LoVo (cell line): Measurements from ENCODE around the gene PLXND1.
"Not testable (repeated sequence)": the region's sequence is repeated elsewhere in the genome, so short reads cannot be mapped to it uniquely, and the experiment has no call there.

Source experiments
- DNase-seq: peaks from one replicate; pipeline ENCODE4 v3.0.0-alpha.2; 2016; ENCODE audit warnings: low spot score

The PLXND1 gene

GRCh38 chr3:129612534-129613366, 6.3 kb upstream of the PLXND1 start:
- DNase-seq = no peak

- DNase-seq = no peak
Measured at GRCh38 chr3:129611812-129612533, 5.5 kb upstream of the PLXND1 start.

DNA sequence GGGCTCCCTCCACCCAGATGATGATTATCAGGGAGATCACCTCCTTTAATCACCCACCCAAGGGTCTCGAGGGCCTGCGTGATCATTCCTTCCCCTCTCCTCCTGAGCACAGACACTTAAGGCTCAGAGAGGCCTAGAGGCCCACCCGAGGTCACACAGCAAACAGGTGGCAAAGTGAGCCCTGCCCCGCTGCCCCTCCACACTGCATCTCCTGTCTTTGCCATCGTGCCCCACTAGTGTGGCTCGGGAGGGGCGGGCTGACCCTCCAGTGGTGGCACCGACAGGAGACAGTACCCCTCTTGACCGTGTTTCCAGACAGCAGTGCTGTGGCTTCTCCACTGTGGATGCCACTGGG, 4.9 kb upstream of the PLXND1 start:
- no peak for DNase-seq

DNA sequence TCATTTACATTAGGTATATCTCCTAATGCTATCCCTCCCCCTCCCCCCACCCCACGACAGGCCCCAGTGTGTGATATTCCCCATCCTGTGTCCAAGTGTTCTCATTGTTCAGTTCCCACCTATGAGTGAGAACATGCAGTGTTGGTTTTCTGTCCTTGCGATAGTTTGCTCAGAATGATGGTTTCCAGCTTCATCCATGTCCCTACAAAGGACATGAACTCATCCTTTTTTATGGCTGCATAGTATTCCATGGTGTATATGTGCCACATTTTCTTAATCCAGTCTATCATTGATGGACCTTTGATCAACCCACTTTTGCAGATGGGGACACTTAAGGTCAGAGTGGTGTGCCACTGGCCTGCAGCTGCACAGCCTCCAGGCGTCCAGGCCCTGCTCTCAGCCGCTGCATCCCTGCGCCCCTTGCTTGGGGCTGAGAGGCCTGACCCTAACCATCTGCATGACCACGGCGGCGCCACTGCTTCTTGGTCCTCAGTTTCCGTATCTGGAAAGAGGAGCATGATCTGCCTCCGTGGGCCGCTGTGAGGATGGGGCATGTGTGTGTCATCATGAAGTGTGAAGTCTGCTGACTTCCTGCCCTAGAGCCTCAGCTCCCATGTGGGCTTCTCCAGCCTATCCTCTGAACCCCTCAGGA, 4.4 kb upstream of the PLXND1 start:
- not testable (repeated sequence) for DNase-seq

GRCh38 chr3:129610276-129610675, 3.8 kb upstream of the PLXND1 start:
- no peak for DNase-seq

- no peak for DNase-seq
Measured at GRCh38 chr3:129609591-129610182, 3.2 kb upstream of the PLXND1 start.

DNA sequence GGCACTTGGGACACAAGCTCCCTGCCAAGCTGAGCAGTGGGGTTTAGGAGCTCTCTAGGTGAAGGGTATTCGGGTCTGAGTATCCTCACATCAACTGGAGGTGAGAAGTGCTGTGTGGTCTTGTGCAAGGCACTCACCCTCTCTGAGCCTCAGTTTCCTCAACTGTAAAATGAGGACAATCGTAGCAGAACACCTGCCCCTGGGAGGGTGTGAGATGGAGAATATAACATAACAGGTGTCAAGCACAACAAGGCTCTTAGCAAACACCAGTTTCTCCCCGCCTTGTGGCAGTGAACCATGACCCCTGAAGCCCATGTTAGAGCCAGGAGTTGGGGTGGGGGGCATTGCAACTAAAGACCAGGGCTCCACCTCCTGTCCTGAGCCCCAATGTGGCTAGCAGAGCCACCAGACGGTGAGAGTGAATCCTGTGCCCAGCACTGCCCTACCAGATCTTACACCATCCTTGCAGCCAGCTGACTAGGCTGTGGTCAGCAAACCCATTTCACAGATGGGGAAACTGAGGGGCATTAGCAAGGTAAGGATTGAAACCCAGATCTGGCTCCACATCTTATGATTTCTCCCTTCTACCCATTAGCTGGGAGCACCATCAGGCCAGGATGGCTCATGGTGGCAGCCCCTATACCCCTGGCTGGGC, 2.6 kb upstream of the PLXND1 start:
- DNase-seq = no peak

DNA sequence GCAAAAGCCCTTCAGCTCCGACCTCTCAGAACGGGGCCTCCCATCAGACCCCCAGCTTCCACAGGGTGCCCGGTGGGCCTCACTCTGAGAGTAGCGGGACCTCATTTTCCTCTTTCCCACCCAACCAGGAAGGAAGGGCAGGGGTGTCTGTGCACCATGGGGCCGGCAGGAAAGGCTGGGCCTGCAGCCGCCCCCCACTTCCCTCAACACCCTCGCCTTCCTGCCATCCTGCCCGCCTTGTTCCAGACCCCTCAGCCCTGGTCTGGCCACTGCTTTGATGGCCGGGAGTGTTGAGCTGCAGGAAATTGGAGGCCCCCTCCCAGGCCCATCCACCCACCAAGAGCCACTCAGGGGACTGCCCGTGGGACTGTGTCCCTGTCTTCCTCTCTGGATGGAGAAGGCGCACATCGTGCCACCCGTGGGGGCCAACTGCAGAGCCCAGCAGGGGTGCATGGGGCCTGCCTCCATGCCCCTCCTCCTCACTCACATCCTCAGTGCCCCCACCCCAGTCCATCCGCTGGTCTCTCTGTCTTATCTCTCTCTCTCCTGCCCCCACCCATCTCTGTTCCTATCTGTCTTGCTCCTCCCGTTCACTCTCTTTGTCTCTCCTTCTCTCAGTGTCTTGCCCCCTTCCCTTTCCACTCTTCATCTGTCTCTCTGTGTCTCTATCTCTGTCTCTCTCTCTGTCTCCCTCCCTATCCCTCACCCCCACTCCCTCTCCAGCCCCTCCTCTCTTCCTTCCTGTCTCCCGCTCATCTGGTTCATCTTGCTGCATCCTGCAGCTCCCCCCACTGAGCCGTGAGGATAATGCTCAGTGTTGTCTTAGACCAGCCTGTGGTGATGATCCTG, 1.8 kb upstream of the PLXND1 start:
- no peak for DNase-seq

DNA sequence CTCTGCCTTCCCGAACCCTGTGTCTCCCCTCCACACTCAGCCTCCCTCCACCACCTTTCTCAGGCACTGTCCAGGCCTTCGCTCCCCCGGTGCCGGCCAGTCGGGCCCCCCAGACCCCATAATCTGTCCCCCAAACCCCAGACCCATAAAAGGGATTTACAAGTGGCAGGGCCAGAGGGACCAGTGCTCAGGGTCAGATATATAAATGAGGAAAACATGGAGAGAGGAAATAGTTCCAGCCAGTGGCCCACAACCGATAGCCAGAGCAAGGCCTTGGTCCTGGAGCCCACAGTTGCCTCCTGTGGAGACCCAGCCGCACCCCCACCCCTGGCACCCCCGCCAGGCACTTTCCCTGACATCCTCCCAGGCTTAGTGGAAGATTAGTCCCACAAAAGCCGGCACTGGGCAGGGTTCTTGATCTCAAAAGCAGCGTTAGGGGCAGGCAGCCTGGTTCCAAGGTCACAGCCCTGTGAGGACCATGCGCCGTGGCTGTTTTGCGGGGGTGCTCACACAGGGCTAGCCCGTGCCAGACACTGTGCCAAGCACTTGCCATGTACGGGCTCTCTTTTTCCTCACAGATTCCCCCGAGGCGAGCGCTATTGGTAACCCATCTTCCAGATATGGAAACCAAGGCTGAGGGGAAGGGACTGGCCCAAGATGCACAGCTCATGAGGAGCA, 1.1 kb upstream of the PLXND1 start:
- DNase-seq = no peak

- peak; percentile 18 for DNase-seq
Measured at GRCh38 chr3:129605922-129606635, 397 bp downstream of the PLXND1 start.

DNA sequence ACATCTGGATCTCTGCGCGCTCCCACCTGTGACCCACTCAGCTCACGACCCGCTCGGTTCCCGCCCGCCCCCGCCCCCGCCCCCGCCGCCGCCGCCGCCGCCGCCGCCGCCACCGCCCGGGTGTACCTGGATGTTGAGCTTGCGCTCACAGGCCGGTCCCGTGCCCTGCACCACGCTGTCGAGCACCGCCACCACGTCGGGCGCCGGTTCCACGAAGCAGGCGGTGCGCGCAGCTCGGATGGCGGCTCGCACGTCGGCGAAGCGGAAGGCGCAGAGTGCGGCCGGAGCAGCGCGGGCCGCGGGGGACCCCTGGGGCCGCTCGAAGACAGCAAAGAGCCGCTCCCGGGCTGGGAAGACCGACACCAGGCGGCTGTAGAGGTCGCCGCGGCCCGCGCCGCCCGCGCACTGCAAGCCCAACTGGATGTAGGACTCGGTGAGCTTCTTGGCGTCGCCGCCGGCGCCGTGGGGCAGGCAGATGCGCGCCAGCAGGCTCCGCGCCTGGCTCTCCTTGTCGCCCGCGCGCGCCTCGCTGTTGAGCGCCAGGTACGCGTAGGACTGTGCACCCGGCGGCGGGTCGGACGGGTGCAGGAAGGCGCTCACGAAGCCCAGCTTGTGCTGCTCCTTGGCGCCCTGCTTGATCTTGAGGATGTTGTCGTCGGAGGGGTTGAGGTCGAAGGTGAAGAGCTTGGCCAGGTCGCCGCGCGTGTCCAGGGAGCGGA, 1.1 kb downstream of the PLXND1 start:
- no peak for DNase-seq

DNA sequence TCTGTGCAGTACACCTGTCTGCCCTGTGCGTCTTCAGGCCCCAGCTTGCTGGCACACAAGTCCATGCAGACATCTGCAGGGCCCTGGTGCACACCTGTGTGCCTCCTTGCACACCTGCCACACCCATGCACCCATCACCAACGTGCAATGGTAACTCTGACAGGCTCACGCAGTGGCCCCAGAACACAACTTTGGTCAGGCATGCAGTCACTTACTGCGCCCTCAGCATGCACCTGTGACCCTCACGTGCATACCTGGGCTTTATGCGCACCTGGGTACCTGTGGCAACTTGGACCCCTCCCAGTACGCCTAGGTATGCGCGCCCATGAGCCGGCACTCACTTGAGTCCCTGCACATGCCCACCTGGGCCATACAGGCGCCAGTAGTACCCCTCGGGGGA, 1.7 kb downstream of the PLXND1 start:
- DNase-seq = no peak

GRCh38 chr3:129603991-129604749, 2.3 kb downstream of the PLXND1 start:
- no peak for DNase-seq

DNA sequence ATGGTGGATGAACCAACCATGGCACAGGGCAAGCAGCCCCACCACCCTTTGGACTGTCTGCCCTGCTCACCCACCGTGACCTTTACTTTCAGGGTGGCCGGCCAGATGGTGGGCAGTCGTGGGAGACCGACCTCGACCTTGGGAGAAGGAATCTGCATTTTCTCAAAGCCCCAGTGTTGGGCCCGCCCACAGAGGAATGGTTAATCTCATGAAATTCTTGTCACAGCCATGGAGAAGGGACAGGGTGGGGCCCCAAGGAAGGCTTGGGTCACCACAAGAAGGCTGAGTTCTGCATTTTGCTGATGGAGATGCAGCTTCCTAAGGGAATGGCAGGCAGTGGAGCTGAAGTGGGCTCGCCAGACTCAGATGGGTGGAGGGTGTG, 2.9 kb downstream of the PLXND1 start:
- no peak for DNase-seq

DNA sequence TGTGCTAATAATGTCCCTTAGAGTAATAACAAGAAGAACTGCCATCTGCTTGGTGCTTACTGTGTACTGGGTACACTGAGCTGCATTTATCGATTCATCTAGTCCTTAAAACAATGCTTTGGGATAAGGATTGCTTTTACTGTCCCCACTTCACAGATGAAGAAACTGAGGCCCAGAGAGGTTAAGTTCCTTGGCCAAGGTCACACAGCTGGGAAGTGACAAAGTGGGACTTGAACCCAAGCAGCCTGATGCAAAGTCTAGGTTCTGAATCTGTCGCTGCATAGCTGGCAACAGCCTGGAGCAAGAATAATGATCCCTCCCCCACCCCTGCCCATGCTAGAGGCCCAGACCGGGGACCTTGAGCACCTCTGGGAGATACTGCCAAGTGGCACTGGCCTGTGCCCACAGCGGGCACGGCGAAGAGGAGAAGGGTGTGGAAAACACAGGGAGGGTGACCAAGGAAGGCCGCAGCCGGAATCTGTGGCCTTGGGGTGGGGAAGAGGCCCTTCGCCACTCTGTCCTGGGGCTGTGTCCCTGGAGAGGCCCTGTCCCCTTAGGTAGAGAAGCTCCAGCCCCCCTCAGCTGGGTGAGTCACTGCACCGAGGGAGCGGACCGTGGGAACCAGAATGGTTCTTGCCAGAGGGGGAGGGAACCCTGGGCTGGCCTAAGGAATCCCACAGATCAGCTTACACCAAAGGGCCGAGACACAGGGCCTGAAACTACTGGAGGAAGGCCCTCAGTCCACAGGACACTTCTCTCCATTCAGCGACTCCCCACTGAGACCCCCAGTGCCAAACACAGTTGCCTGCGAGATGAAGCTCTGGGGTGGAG, 3.5 kb downstream of the PLXND1 start:
- DNase-seq = no peak

- DNase-seq = no peak
Measured at GRCh38 chr3:129602309-129602708, 4.2 kb downstream of the PLXND1 start.

DNA sequence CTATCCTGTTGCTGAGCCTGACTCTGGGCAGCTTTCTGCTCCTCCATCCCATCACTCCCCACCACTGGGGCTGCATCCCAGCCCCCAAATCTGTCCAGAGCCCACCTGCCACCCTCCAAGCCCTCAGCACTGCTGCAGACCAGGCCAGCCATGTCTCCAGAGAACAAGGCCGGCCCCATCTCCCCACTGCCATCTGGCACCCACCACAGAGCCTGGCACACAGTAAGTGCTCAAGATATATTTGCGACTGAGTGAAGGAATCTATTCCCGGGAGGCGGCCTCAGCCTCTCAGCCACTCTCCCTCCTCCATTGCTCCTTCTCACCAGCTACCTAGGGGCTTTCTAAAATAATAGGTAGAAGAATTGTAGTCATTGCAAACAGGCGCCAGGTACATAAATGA, 4.8 kb downstream of the PLXND1 start:
- no peak for DNase-seq

DNA sequence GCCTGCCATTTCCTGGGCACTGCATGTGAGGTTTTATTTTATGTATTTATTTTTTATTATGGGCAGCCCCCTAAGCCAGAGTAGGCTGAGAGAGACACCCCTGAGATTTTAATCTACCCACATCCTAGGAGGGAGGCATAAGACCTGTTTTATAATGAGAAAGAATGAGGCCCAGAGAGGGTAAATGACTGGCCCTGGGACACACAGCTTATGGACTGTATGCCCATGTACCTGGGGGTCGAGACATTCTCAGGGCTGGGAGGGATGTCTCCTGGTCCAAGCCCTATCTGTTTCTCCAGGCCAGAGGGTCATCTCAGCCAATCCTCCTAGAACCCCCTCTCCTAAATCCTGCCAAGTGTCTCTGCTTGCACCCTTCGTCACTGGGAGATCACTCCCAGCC, 6.1 kb downstream of the PLXND1 start:
- no peak for DNase-seq
